Stromal cell of bone marrow (primary cell): ENCODE measurements around the gene LCLAT1.
A peak's percentile ranks its signal among the peaks of the same experiment; 100 is the strongest.

Source experiments
- DNase-seq: peaks from one replicate; pipeline ENCODE4 v3.0.0-alpha.2; 2012; ENCODE audit warnings: low read depth

Gene LCLAT1

DNA sequence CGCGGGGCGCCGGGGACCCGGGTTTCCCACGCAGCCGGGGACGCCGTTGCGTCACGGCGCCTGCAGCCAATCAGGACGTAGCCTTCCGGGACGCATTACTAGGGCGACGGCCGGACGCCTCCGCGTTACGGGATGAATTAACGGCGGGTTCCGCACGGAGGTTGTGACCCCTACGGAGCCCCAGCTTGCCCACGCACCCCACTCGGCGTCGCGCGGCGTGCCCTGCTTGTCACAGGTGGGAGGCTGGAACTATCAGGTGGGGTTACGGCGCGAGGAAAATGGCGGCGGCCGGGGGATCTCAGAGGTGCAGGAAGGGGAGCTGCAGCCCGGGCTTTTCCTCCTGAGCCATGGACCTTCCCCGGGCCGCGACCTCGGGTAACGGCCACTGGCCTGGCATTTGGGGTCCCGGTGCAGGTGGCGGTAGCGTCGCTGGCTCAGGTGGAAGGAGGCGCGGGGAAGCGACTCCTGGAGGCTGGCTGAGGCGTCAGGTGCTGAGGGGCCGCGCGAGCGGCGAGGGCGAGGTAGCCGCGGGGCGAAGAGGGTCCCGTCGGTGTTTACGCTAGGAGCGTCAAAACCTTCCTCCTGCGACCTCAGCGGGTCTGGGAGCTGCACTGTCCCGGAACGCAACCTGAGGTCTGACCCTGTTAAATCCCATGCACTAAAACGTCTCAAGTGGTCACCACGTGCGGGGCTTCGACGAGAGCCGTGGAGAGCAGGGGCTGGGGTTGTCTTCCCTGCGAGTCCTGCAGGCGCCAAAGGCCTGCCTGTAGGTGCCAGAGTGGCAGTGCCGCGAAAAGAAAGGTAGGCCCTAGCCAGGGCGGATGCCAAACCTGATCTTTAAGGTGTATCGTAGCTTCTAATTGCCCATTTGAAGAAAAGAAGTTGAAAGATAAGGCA is at the start of gene LCLAT1:
Gene LCLAT1 (plus strand): TSS at position 98 of the 897 bp plus-strand sequence. CDS start 78,345 bp downstream, outside the sequence.
- peak; percentile 64 for DNase-seq

DNA sequence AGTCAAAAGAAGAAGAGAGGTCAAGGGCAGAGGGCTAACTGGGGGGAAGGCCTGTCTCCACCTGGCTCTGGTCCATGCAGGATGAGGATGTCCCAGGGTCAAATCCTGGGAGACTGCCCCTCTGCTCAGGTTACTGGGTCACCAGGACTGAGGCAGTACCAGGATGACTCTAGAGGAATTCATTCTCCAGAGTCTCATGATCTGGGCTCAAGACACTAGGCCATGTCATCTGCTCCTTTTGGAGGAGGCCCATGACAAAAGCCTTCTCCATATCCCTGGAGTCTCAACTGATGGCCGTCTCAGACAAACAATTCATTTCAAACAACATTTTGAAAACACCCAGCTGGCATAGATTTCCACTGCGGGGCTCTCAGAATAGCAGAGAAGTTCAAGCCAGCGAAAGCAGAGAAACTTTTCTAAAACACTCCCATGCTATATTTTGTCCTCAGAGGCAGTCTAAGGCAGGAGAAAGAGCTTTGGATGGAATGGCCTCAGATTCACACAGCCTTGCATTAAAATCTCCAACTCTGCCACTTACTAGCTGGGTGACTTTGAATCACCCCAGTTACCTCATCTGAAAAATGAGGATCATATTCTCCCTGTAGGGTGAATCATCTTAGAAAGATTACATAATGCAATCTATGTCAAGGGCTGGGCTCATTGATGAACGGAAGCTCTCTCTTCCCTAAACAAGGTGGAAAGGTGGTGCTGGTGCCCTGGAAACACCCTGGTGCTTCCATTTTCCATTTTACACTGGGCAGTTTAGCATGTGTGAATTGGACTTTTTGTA is 48.8 kb upstream of the LCLAT1 start:
- no peak for DNase-seq

DNA sequence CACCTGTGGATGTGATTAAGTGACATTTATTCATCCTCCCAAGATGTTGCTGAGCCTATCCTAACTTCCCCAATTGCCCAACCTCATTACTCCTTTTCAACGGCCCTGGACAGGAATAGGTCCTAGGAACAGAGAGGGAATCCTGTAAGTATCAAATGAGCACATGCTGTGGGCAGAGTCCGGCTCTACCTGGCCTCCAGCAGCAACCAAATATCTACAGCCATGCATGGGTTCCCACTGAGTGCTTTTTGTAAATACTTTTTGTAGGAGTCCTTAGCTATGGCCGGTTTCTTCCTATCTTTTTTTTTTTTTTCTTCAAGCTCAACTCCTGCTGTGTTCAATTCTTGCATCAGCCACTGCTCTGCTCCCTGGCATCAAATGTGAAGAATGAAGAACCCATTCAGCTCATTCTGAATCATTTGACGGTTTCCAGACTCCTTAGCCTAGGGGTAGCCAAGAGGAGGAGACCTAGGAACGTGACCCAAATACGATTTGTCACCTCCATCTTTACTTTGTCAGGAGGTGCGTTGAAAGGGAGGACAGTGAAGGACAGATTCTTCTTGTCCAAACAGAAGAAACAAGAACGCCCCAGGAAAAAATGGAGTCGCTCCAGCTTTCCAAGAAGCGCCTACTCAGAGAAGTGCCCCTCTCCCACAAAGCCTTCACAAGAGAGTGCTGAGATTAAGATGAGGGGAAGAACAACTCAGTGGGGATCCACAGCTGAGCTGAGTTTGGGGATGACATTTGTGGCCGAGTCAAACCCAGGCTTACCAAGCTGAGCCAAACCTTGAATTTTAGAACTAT is 46.7 kb upstream of the LCLAT1 start:
- no peak for DNase-seq

DNA sequence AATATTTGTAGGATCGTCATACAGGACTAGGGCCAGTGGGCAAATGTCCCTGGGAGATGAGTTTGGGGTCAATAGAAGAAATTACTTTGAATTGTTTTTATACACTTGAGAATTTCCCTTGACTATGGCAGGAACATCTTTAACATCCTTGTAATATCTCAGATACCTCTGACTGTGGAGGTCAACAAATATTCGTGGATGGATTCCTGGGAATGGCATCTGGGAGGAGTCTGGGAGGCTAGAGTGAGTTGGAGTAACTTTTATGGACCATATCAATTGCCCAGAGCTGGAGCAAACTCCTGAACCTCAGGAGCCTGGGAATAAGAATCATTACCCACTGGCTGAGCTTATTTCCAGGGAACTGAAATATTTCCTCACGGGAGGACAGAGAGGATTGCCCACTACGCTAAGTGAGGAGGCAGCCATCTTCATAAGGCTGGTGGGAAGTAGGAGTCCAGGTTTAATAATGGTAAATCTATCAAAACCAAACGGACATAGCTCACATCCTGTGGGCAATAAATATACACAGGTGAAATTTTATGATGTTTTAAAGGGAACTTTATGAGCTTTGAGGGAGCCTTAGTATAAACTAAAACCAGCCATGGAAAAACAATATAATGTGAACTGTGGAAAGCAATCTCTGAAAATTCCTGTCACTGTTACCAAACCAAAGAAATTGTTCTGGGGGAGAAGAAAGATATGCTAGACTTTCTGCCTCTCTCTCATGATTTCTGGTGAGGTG is 44.4 kb upstream of the LCLAT1 start:
- DNase-seq: no peak

DNA sequence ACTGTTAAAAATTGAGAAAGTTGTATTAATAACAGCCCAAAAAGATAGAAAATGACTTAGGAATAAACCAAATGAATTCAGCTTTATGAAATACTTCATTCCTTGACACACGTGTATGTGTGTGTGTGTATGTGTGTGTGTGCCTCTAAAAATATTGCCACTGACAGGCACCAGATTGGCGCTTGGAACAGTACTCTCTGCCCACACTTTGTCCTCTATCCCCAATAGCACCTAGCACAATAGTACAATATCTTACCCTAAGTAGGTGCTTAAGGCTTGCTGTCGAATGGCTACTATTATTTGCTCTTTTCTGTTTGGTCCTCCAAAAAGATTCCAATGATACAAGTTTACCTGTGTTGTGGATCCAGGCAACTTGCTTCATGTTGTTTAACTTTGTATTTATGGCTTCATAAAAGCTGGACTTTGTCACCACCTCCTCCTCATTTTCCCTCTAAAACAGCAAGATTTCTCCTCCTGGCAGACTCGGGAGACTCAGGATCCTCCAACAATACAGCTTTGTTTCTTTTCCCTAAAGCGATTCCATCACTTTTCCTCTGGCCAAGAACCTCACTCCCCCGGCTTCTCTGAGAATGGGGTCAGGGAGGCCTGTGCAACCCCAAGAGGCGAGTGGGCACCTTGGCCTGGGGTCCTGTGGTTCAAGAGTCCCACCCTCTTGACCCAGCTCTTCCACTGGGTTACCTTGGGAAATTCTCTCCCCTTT is 43.3 kb upstream of the LCLAT1 start:
- DNase-seq: no peak

DNA sequence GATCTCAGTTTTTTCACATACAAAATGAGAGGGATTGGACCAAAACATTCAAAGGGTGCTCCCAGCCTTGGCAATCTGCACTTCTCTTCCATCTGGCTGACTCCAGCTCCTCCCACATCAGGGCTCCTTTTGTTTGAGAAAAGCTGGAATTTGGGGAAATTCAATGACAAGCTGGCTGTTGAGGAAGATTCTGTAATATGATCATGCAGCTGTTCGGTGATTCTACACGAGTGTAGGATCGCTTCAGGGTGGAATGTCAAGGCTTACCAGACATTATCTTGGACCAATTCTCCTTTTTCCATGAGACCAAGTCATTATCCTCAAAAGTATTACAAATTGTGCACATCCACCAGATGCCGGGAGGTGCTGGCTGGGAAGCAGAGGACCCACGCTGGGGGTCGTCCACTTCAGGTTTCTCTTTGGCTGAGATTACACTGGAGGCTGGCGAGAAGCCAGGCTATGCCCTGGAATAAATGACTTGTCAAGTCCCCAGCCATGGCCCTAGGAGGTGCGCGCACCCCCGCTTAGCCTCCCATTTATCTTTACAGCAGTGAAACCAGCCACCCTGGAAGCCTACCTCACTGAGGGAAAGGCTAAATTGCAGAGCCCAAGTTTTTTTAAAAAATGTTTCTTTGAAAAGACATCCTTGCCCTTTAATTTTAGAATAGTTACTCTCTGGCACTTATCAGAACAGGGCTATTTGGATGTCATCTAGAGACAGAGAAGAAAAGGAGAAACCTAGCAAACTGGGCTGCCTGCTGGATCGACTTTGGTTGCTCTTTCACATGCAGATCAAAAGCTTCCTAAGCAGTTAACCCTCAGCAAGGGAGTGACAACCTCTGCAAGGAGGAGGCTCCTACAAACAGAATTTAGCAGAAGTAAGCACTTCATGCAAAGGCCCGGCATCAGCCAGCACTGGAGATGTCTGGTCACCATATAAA is 42.5 kb upstream of the LCLAT1 start:
- DNase-seq: no peak

DNA sequence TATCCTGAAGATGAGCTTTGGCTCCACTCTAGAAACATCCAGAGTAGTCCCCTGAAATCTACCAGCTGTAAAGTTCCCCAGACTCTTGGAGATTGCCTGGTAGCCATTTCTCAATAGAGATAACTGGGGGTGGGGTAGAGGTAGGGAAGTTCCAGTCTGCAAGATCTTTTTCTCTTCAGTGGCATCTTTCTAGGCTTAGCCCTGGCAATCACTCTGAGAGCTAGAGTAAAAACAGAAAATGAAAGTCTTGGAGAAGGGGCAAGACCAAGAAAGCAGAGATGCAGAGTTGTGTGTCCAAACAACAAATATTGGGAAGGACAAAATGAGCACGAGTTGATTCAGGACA is 41.8 kb upstream of the LCLAT1 start:
- DNase-seq: no peak

DNA sequence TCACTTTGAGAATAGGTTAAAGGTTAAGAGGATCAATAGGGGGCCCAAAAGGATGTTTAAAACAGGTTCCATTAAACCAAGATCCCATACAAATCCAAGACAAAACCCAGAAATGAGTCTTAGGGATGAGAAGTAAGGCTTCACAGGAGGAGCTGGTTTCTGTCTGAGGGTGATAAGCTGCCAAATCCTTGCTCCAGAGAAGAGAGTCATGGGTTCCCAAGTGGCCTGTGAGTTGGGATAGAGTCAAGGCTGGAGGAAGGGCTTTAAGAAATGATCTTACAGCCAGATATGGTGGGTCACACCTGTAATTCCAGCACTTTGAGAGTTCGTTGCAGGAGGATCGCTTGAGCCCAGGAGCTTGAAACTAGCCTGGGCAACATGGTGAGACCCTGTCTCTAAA is 40.2 kb upstream of the LCLAT1 start:
- no peak for DNase-seq

DNA sequence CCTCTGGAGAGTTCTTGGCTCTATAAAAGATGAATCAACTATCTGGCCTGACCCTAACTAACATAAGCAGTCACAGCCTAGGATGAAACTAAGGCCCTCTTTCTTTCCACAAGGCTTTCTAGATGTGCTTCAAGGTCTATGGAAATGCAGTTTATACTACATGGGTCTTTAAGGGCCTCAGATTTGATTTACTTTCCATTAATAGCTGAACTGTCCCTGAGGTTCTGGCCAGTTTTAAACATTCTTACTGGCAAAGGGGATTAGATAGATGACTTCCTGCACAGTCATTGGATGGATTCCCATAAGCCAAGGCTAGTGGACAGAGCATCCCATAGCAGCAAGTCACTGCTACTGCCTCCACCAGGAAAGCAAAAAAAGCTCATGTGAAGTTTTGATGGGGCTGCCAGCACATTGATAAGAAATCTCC is 38.1 kb upstream of the LCLAT1 start:
- peak; percentile 55 for DNase-seq

DNA sequence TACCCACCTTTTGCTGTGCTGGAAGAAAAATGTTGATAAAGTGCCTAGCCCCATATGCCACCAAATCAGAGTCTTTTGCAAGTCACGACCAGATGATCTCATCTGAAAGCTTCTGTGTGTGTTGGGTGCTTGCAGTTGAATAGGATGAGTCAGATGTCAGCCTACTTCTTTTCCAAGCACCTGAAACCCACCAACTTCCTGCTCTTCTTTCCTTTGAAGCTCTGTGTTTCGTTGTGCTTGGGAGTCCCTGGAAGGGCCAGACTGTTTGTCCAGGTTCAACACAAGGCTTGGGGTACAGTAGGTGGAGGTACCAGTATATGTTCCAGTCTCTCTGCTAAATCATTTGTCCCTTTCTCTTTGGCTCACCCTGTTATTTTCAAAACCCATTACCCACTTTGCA is 36.8 kb upstream of the LCLAT1 start:
- no peak for DNase-seq

DNA sequence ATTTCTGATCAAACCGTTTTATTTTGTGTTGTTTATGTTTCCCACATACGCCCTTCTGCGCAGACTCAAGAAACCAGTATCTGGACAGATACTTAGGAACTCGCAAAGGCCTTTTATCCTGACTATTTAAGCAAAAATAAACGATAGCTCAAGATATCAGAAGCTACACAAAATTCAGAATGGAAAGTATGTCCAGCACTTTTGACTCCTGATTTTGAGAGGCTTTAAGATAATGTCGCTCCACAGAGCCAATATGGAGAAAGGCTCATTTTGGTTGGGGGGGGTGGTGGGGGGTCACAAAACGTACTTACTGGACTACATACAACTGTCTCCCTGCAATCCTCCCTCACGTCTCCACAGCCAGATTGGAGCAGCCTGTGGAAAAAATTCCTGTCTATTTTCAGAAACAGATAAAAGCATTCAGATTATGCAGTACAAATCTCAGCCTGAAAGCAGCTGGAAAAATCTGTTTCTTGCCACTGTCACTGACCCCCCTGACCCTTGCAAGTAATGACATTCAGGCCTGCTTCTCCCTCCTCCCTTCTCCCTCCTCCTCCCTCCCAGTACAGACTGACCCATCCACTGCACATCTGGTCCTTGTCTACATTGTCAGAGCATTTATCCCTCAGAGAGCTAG is 34.9 kb upstream of the LCLAT1 start:
- DNase-seq: no peak

DNA sequence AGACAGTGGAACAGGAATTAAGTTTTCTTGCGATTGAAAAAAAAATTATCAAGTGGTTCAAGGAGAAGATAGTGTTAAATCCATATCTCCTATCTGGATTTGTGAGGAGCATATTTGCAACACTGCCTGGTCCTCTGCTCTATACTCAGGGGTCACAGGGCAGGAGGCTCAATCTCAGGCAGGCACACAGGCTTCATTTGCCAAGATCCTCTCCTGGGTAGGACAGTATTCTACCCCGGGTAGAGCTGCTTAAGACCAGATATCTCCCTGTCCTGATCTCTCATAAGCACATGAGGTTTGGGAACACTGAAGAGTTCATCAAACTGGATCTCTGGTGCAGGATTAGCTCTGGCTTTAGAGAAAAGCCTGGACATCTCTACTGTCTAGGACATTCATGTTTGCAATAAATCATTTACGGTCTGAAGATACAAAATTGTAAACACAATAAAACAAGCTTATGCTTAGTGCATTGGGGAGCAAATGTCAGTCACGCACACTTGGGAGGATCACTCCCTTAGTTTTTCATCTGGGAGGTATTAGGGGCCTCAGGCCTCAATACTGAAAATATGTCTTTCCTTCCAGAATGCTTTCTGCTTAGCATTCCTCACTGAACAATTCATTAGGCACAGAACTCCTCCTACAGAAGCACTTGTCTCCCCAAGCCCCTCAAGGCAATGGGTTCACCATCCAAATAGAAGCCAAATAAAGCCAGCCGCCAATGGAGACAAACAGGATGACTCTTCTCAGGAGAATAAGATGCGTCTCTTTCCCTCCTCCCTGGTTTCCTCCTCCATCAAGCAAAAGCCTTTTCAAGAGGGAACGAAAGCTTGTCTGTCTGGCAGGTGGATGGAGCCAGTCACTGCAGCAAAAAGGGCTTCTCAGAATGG is 34.1 kb upstream of the LCLAT1 start:
- no peak for DNase-seq

DNA sequence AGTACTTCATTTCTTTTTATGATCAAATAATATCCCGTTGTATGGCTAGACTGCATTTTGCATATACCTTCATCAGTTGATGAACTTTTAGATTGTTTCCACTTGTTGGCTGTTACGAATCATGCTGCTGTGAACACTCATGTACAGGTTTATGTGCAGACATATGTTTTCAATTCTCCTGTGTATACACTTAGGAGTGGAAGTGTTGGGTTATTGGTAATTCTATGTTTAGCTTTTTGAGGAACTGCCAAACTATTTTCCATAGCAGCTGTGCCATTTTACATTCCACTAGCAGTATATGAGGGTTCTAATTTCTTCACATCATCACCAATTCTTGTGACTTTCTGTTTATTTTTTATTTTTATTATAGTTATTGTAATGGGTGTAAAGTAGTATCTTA is 32.1 kb upstream of the LCLAT1 start:
- no peak for DNase-seq

DNA sequence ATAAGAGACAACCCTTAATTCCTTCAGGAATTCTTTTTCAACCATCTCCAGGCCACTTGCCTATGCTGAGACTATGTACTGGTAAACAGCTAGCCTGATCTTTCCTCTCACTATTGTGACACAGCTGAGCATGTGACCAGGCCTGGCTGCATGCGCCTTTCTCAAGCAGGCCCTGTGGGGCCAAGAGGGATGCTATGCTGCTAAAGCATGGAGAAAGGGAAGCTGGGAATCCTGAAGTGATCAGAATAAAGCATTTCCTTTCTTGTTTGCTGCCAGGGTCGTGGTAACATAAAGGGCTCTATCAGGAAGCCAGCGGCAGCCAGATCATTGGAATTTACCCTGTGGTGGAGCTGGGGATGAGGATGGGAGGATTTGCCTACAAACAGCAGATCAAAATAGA is 29.8 kb upstream of the LCLAT1 start:
- peak; percentile 53 for DNase-seq

DNA sequence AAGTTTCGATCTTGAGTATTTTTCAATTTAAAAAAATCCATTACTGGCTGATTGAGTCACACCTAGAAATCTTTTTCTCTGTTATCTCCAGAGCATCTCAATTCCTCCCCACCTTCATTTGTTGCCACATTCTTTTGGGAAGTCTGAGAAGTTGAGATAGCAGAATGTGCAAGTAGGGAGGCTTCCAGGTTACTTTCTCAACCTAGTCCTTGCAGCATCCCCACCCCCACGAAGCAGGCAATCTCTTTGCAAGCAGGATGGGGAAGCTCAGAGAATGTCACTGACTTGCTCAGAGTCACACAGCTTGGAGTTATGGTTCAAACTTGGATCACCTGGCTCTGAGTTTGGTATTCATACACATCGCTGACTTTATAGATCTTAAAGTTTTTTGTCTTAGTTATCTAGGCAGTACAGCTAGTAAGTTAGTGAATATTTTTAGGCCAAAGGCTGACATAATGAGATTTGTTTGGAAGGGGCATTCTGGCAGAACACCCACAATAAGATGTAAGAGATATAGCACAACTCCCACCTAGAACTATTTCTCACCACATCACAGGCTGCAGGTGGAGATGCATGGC is 25.9 kb upstream of the LCLAT1 start:
- DNase-seq: no peak

DNA sequence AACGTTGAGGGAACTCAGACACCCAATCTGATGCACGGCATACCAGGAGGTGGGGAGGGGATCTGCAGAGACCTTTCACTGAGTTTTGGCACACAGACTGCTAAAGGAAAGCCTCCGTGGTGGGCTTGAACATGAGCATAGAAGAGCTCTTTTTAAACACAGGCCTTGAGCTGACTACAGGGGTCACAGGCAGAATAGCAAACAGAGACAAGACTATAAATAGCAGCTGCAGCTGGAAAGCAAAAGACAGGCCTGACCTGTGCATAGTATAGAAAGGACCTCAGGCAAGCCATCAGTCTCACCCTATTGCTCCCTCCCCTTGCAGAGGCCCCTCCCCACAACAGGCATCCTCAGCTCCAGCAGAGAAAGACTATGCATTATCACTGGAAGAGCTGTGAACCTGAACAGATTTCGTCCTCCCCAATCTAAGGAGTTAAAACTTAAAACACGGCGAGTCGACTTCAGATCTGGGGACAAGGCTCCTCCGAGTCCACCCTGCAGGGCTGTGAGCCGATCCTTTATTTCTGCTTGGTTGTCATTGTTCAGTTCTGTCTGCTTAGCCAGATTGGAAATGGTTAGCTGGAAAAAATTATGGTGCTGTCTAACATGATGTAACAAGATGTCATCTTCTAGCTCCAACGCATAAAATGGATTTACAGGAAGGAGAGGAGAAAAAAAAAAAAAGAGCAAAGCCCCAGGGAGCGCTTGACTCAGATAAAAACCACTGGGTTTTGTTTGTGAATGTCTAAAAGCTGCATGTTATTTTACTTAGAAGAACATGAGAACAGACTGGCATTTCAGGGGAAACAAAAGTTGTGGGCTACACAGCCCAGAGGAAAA is 25.2 kb upstream of the LCLAT1 start:
- DNase-seq: peak; percentile 93

DNA sequence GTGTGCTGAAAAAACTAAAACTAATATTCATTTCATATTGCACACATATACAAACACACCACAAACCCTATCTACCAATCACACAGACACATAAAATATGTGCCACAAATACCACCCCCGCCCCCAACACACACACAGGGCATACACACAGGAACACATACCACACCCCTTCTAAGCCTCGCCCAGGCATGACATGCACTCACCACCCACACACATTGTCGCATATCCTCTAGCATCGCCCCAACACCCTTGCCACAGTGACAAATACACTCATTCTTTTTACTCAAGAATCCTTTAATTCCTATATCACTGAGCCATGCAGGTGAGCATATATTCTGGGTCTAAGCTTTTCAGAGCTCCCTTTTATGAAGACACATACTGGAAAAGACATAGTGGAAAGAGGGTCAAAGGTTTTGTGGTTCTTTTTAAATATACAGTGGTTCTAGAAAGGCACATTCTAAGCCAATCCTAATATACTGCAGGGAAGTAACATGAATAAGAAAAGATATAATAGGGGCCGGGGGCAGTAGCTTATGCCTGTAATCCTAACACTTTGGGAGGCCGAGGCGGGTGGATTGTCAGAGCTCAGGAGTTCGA is 24.5 kb upstream of the LCLAT1 start:
- DNase-seq: no peak
